GM18861 (cell line): ENCODE data around the gene SS18L1.
"Not testable (repeated sequence)": the region's sequence is repeated elsewhere in the genome, so short reads cannot be mapped to it uniquely, and the experiment has no call there.

Source experiments
- ATAC-seq: cut with Tn5 transposase; IDR thresholded peaks from one replicate; pipeline ENCODE4 v1.9.1; 2021; ENCODE audit not compliant: unreplicated experiment

SS18L1 gene

DNA sequence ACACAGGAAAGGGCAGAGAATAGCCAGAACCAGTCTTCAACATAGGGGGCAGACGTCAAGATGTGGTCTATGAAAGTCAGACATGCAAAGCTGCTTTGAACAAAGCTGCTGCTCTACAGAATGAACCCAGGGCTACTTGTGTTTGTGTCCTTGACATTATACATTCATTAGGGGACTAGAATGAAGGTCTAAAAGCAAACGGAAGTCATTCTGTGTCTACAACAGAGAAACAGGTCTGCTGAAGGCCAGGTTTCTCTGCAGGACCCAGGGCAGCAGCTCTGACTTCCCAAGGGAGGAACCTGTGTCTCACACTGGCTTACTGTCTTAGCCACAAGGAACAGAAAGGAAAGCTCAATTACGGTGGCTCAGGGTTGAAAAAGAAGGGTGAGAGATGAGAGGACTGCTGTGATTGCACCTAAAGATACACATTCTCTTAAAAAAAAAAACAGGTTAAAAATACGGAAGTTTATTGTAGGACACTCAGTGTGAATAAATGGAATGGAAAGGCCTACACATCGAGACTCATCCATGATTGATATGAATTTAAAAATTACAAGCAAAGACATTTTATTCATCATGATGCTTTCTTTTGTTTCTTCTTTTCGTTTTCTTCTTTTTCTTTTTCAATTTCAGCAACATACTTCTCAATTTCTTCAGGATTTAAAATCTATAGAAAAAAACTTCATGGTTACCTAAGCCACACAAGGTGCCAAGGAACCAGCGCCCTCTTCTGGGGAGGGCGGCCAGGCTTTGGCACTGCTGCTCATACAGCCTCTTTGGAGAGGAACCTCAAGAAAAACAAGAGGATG, 7.1 kb upstream of the SS18L1 start:
- ATAC-seq, result peak; percentile 44

DNA sequence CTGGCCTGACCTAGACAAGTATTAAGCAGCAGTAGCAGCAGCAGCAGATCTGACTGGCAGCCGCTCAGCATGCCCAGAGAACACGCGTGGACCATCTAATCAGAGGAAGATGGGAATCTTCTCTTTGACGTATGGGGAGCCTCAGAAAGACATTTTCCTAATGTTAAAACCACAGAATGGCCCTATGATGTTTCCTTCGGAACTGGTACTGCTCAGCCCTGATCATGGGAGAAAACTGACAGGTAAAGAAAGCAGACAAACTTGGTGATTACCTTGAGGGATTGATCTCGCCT, 6.5 kb upstream of the SS18L1 start:
- no peak for ATAC-seq

GRCh38 chr20:62137478-62138203, 5.9 kb upstream of the SS18L1 start:
- no peak for ATAC-seq

DNA sequence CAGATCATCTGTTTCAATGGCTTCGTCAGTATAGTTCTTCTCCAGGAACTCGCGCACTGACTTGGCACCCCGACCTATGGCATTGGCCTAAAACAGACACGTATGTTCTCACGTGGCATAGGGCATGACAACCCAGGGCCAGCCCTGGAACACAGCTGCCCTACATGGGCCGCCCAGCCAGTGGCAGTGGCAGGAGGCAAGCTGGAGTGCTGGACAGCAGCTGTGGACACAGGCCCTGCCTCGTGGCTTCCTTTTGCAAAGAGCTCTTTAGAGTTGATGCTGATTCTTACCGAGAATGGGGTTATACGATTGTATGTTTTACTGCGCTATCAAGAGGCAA, 5.4 kb upstream of the SS18L1 start:
- no peak for ATAC-seq

DNA sequence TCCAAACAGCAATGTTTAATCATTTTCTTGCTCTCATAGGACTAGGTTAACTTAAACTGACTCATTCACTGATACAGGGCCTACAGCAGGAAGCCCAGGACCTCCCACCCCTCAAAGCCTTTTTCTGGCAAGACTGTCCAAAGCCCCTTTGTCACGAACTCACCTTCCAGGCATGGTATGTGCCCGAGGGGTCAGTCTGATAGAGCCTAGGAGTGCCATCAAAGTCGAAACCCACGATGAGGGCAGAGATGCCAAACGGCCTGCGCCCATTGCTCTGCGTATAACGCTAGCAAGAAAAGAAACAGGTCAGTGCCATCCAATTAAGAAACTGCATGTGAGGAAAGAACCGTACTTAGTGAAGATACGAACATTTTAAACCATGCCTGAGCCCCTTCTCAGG, 4.7 kb upstream of the SS18L1 start:
- no peak for ATAC-seq

DNA sequence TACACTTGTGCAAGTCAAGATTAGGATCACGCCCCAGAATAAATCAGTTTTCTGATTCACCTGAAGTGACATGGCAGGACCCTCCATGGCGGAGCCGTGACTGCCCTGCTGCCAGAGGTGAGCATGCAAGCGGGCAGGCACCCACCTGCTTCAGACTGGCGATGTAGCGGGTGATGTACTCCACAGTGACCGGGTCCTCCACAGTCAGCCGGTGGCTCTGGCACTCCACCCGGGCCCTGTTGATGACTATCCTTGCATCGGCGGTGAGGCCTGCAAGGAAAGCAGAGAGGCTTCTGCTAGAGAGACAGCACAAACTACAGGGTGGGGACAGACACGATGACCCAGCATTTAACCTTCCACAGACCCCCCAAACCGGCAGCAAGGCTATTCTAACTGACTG, 3.9 kb upstream of the SS18L1 start:
- ATAC-seq, result no peak

DNA sequence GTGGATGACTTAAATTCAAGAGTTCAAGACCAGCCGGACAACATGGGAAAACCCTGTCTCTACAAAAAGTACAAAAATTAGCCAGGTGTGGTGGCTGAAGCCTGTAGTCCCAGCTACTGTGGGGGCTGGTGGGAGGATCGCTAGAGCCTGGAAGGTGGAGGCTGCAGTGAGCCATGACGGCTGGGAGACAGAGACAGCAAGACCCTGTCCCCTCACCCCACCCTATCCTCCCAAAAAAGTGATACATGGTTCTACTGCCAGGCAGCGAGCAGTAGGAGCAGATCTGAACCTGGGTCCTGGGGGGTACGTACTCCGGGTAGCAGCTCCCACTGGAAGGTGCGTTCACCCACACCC, 2.5 kb upstream of the SS18L1 start:
- ATAC-seq, result no peak

GRCh38 chr20:62141397-62142251, 1.9 kb upstream of the SS18L1 start:
- ATAC-seq, result no peak

- peak; percentile 9 for ATAC-seq
These were observed 1.1 kb upstream of the SS18L1 start for GRCh38 chr20:62142252-62143080.

DNA sequence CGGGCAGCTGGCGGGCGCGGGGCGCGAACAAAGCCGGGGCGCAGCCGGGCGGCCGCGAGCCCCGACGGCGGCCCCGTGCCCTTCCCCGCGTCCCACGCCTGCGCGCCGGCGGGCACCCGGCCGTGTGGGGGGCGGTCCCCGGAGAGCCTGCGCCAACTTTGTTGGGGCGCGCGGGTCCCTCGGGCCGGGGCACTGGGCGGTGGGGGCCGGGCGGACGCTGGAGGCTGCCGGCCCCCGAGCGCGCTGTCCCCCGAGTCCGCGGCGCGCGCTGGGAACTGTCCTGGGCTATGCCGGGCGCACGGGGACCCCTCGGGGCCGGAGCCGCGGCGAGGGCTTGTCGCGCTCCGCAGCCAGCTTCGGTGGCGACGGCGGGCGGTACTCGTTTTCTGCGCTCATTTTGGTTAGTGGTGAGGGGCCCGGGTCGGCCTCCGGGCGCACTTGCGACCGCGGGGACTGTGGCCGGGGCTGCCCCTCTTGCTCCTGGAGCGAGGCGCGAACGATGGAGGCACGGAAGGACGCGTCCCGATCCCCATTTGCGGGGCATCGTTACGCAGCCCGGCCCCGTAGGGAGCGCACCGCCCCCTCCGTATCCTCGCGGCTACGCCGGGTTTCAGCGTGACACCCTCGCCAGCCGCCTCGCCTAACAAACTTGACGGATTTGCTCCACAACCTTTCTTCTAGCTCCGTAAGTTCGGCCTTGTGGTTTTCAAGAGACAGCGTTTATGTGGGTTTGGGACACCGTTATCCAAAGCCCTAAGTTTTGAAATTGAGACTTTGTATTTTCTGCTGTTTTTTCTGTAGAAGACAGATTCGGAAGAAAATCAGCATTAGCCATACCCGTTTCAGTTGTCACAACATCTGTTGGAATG, 622 bp downstream of the SS18L1 start:
- no peak for ATAC-seq

- no peak for ATAC-seq
These were observed 2.1 kb downstream of the SS18L1 start for GRCh38 chr20:62145688-62146018.

- no peak for ATAC-seq
These were observed 2.6 kb downstream of the SS18L1 start for GRCh38 chr20:62146019-62146755.

- ATAC-seq, result no peak
These were observed 3.6 kb downstream of the SS18L1 start for GRCh38 chr20:62147125-62147524.

DNA sequence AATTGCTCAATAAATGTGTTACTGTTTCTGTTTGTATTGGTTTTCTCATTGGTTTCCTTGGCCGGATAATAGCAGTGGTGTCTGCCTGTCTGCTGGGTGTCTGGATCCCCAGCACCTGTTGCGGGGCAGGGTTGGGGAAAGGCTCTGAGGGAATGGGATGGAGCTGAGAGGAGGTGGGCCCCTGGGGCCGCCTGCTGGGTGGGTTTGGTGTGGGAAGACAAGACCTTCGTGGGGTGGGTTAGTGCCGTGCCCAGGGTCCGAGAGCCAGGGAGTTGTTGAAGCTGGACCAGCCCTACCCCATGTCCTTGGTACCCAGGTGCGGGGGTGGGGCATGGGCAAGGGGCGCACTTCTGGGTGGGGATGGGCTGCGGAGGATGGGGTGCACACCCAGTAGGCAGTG, 4.0 kb downstream of the SS18L1 start:
- no peak for ATAC-seq

- ATAC-seq, result not testable (repeated sequence)
These were observed 4.8 kb downstream of the SS18L1 start for GRCh38 chr20:62148383-62148782.

DNA sequence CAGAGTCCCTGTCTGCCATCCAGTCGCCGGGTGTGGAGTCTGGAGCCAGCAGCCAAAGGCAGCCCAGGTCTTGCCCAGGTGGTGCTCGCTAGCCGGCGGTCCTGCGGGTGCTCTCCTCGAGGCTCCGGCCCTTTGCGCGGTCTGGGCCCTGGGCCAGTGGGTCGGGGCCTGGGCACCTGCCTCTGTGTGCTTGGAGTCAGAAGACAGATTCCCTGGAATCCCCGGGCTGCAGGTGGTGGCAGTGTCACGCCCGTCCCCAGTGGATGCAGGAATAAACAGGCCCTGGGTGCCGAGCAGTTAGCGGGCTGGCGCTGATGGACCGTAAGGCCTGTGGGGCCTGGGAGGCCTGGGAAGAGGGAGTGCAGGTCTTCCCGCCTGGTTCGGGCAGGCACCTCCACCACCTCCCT, 5.3 kb downstream of the SS18L1 start:
- no peak for ATAC-seq

DNA sequence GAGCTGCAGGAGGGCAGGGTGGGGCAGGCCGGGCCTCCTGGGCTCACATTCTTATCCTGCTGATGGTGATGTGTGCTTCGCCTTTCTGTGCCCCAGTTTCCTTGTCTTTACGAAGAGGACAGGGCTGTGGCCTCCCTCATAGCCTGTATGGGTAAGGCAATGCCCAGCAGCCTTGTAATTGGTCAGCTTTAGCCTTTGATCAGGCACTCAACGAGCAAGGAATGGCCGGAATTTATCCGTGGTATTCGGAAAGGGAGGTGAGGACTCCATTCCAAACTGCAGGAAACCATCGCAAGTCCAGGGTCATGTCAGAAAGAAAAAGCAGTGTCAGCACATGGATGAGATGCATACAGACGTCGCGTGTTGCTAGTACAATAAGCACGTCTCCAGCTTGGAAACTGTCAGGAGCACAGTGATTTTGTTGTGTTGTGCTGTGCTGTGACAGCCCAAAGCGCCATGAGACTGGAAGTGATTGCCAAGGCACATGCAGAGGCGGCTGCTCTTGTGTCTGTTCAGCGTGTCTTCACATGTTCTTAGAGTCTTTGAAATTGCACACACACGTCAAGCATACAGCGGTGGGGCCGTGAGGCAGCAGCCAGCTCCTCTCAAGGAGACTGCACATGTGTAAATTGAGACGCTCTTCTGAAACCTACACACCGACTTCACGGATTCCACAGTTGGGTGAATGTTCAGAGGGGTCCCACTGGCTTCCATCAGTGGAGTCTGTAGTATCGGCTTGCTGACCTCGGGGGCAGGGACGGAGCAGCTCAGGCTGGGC, 6.2 kb downstream of the SS18L1 start:
- no peak for ATAC-seq

DNA sequence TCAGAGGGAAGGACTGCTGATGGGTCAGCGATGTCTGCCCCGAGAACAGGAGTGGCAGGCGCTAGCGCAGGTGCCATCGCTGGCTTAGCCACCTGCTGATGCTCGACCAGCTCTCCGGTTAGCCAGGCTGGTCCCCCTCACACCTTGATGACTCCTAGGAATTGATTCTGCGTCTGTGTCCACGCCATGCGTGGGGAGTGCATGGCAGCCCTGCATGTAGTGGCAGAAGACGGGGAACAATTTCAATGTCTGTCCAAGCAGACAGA, 6.7 kb downstream of the SS18L1 start:
- ATAC-seq, result no peak

- no peak for ATAC-seq
These were observed 7.7 kb downstream of the SS18L1 start for GRCh38 chr20:62151225-62151624.
